Raji (cell line): Measurements from ENCODE around the gene DCHS2.

ENCODE experiments used
- POLR2A ChIP-seq: IDR thresholded peaks from 2 replicates; pipeline ENCODE4 v1.6.1; 2011; ENCODE audit warnings: low read depth, low read length, control low read depth; ENCODE audit not compliant: insufficient read depth

The DCHS2 gene

DNA sequence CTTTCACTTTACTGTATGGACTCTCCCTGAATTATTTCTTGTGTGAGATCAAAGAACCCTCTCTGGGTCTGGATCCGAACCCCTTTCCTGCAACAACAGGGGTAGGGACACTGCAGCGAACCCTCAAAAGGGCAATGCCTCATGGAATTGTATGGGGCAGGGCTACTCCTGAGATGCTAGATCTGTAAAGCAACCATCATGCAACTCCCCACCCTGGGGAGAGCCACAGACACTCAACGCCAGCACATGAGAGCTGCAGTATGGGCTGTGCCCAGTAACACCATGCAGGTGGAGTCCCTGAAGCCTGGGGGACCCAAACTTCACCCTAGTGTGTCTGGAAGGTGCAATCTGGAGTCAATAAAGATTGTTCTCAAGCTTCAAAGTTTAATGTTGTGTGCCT is 304.7 kb downstream of the DCHS2 start:
- no peak for TF ChIP-seq POLR2A

DNA sequence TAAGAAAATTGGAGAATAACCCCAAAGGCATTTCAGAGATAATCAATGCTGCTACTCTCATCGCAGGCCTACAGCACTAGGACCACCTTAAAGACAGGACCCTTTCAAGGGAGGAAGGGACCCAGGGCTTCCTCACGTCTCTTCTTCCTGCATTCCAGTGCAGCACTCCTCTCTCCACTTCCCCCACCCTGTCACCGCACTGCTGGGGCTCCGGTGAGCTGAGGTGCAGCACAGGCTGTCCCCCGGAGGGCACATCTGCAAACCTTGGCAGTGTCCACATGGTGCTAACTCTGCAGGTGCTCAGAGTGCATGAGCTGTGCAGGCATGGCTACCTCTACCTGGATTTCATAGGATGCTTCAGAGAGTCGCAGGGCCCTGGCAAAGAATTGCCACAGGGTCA is 305.6 kb downstream of the DCHS2 start:
- TF ChIP-seq POLR2A, result no peak

DNA sequence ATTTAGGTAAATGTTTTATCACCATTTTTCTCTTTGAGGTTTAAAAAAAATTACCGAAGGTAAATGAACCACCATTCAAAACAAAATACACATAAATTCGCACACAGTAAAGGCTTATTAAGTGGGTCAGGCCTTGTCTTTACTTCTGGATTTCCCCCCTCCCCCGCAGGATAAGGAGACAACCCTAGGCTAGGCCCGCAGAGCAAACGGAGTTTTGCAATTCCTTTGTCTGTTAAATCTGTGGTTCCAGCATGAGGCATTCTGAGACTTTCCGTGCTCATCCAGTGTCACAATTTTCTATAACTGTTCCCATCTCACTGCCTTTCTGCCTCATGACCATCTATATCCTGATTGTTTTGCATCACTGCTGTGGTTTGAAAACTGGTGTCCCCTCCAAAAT is 307.4 kb downstream of the DCHS2 start:
- no peak for TF ChIP-seq POLR2A

DNA sequence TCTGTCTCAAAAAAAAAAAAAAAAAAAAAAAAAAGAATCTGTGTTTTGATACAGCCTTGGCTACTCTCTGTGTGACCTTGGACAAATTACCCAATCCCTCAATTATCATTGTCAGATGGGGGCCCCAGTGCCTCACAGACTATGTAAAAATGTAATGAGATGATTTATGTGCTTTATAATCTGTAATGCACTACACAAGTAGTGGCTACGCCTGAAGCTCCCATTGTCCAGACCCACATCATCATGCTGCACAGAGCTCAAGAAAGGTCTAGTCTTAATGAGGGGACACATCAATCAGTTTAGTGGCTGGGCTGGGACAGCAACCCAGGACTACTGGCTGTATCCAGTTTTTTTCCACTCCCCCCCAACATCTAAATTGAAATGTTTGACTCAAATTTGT is 308.3 kb downstream of the DCHS2 start:
- TF ChIP-seq POLR2A, result no peak
